Colonic mucosa (tissue), 4 donors: Measurements from ENCODE around the gene KIAA1549. TPM values are rescaled to one million over a fixed set of nuclear protein-coding genes. Genes with fewer than 3 reads are reported as not detected.

Source experiments
- DNase-seq: peaks from one replicate; pipeline ENCODE4 v3.0.0-alpha.2; 2020
- H3K27ac ChIP-seq: fragments of 200-600 bp; one replicate; pipeline ENCODE4 v1.8.0; 2021
- H3K27me3 ChIP-seq: fragments of 200-600 bp; one replicate; pipeline ENCODE4 v1.8.0; 2021
- H3K36me3 ChIP-seq: fragments of 200-600 bp; one replicate; pipeline ENCODE4 v1.8.0; 2021
- H3K4me1 ChIP-seq: fragments of 200-600 bp; one replicate; pipeline ENCODE4 v1.8.0; 2021; ENCODE audit warnings: mild to moderate bottlenecking
- H3K4me3 ChIP-seq: fragments of 200-600 bp; one replicate; pipeline ENCODE4 v1.8.0; 2021
- H3K9ac ChIP-seq, 2 donors: one replicate each; pipeline ENCODE4 v1.7.0; 2013; ENCODE audit warnings: control low read depth in 2 of 2, low read depth in 2 of 2, low read length in 2 of 2
- H3K9me3 ChIP-seq: fragments of 200-600 bp; one replicate; pipeline ENCODE4 v1.8.0; 2021
- CTCF ChIP-seq: fragments of 200-600 bp; IDR thresholded peaks from one replicate; pipeline ENCODE4 v1.8.0; 2022; ENCODE audit warnings: antibody characterized with exemption, mild to moderate bottlenecking
- intact Hi-C: fragments of 100-400 bp; cut with DNase I; formaldehyde crosslinking; loops from one replicate; pipeline ENCODE4 v1.14.1; 2022
- total RNA-seq, 2 donors: library from RNA; stranded (reverse); fragmentation: NEBNext Ultra II Directional in 1 of 2; extraction: Animal tissue kit (Norgen Biotek cat#: 25700) in 1 of 2; gene quantifications; one replicate each; pipeline ENCODE4 v1.2.1, GENCODE V29; 2021
- donor health status: healthy.
- donor health status: DM: no; HTN: no; CAD: no.
- donor health status: DM: no; HTN: no; CAD: no.

Gene KIAA1549
- total RNA-seq, 2 donors from 2014 or later: 2.9 to 3.5 TPM

GRCh38 chr7:138809346-138809745 lies 171.8 kb downstream of the KIAA1549 start:
- intact Hi-C loops: no loop called here
- Histone ChIP-seq H3K27me3 (no peaks in the 10 kb centered on the region), H3K27ac (no peak overlapping the region), H3K4me3 (no peak overlapping the region), H3K4me1 (no peaks in the 10 kb centered on the region), H3K36me3 (no peaks in the 10 kb centered on the region), H3K9ac (no peak overlapping the region), H3K9me3 (no peaks in the 10 kb centered on the region)
- DNase-seq: no peak
- TF ChIP-seq CTCF: no peak

- intact Hi-C loops: no loop called here
- Histone ChIP-seq H3K9me3 (no peaks in the 10 kb centered on the region), H3K4me3 (no peak overlapping the region), H3K36me3 (no peaks in the 10 kb centered on the region), H3K27ac (no peak overlapping the region), H3K9ac (no peak overlapping the region), H3K27me3 (no peaks in the 10 kb centered on the region), H3K4me1 (no peaks in the 10 kb centered on the region)
- no peak for DNase-seq
- no peak for TF ChIP-seq CTCF
These were observed 176.6 kb downstream of the KIAA1549 start for GRCh38 chr7:138804618-138805017.

GRCh38 chr7:138802706-138803105 lies 178.5 kb downstream of the KIAA1549 start:
- Histone ChIP-seq H3K27me3 (no peaks in the 10 kb centered on the region), H3K27ac (no peak overlapping the region), H3K4me1 (no peaks in the 10 kb centered on the region), H3K4me3 (no peak overlapping the region), H3K36me3 (no peaks in the 10 kb centered on the region), H3K9me3 (no peaks in the 10 kb centered on the region), H3K9ac (no peak overlapping the region)
- DNase-seq: no peak
- no peak for TF ChIP-seq CTCF
- intact Hi-C loops: no loop called here

GRCh38 chr7:138801256-138801655 lies 179.9 kb downstream of the KIAA1549 start:
- no peak overlapping the region for H3K9ac ChIP-seq
- H3K9me3 ChIP-seq: no peaks in the 10 kb centered on the region
- DNase-seq: no peak
- H3K27ac ChIP-seq: no peak overlapping the region
- H3K4me3 ChIP-seq: no peak overlapping the region
- H3K27me3 ChIP-seq: no peaks in the 10 kb centered on the region
- H3K36me3 ChIP-seq: no peaks in the 10 kb centered on the region
- intact Hi-C loops: no loop called here
- no peak for TF ChIP-seq CTCF
- no peaks in the 10 kb centered on the region for H3K4me1 ChIP-seq

- Histone ChIP-seq H3K27ac (no peak overlapping the region), H3K9ac (no peak overlapping the region), H3K4me1 (no peaks in the 10 kb centered on the region), H3K27me3 (no peaks in the 10 kb centered on the region), H3K9me3 (no peaks in the 10 kb centered on the region), H3K36me3 (no peaks in the 10 kb centered on the region), H3K4me3 (no peak overlapping the region)
- DNase-seq: no peak
- TF ChIP-seq CTCF: no peak
- intact Hi-C loops: no loop called here
These were observed 181.7 kb downstream of the KIAA1549 start for GRCh38 chr7:138799336-138800000.
